ENCODE measurements around the gene AKAP8.
A peak's percentile ranks its signal among the peaks of the same experiment; 100 is the strongest.

AKAP8 gene

GRCh38 chr19:15307169-15307568, 72.4 kb downstream of the AKAP8 start:
- no peak overlapping the region for H3K4me3 ChIP-seq
- intact Hi-C loops (cut with DNase I; ENCODE audit: low total_unique reads): no loop called here
- H3K27ac ChIP-seq: no peak overlapping the region
- H3K9me3 ChIP-seq: no peaks in the 10 kb centered on the region
- no peaks in the 10 kb centered on the region for H3K27me3 ChIP-seq
- no peak for TF ChIP-seq CTCF (IDR thresholded peaks at IDR 0.05)
- H3K4me1 ChIP-seq: peaks cover 0 to 92% (median 61%) of the 10 kb centered on the region in 4 donors
- no peak for DNase-seq
- no peaks in the 10 kb centered on the region for H3K36me3 ChIP-seq

- DNase-seq: no peak
- TF ChIP-seq CTCF (IDR thresholded peaks at IDR 0.05): no peak
- Histone ChIP-seq H3K27ac (no peak overlapping the region), H3K4me1 (peaks cover 0 to 92% (median 67%) of the 10 kb centered on the region in 4 donors), H3K9me3 (no peaks in the 10 kb centered on the region), H3K4me3 (no peak overlapping the region), H3K36me3 (no peaks in the 10 kb centered on the region), H3K27me3 (no peaks in the 10 kb centered on the region)
- intact Hi-C loops (cut with DNase I; ENCODE audit: low total_unique reads): no loop called here
Observed at GRCh38 chr19:15305582-15306334, 73.8 kb downstream of the AKAP8 start.

GRCh38 chr19:15304140-15304705, 75.4 kb downstream of the AKAP8 start:
- no peak overlapping the region for H3K4me3 ChIP-seq
- intact Hi-C loops (cut with DNase I; ENCODE audit: low total_unique reads): no loop called here
- no peak for TF ChIP-seq CTCF (IDR thresholded peaks at IDR 0.05)
- DNase-seq: no peak
- peak overlapping the region; percentile 18 to 40 for H3K27ac ChIP-seq
- H3K27me3 ChIP-seq: no peaks in the 10 kb centered on the region
- H3K4me1 ChIP-seq: peaks cover 0 to 92% (median 70%) of the 10 kb centered on the region in 4 donors
- H3K36me3 ChIP-seq: no peaks in the 10 kb centered on the region
- H3K9me3 ChIP-seq: no peaks in the 10 kb centered on the region
